Tibial nerve (tissue), 3 donors: ENCODE data around the gene OR51E2.

Source experiments
- POLR2A ChIP-seq, 2 donors: fragments of 450-650 bp; IDR thresholded peaks; one replicate each; pipeline ENCODE4 v1.6.1; 2017; ENCODE audit warnings: antibody characterized with exemption in 2 of 2, mild to moderate bottlenecking in 2 of 2, moderate library complexity in 2 of 2
- TF ChIP-seq, protein P1 (sequence below), 5 experiments: fragments of 200-600 bp in 3 of 5; fragments of 450-650 bp in 2 of 5; sonication (generic) in 3 of 5; IDR thresholded peaks; one replicate each; pipeline ENCODE4 v1.5.1; 2016 to 2019; ENCODE audit warnings: antibody characterized with exemption in 5 of 5, mild to moderate bottlenecking in 3 of 5, moderate library complexity in 2 of 5

DNA sequence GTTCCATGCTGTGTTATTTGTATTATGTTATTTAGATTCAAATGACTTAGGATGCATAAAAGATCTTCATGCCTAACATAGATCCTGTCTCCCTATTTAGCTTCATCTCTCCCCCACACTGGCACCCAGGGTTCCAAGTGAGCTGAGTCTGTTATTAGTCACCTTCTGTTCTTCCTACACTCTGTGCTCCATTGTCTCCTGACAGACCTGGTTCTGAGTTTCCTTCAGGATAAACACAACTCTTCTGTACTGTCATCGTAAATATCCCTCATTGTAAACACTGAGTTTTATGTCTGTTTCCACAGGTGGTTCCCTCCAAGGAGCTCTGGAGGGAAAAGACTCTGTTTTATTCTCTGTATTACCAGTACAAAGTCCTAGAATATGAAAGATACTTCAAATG, 15.6 kb upstream of the OR51E2 start:
- TF ChIP-seq, protein P1, sequence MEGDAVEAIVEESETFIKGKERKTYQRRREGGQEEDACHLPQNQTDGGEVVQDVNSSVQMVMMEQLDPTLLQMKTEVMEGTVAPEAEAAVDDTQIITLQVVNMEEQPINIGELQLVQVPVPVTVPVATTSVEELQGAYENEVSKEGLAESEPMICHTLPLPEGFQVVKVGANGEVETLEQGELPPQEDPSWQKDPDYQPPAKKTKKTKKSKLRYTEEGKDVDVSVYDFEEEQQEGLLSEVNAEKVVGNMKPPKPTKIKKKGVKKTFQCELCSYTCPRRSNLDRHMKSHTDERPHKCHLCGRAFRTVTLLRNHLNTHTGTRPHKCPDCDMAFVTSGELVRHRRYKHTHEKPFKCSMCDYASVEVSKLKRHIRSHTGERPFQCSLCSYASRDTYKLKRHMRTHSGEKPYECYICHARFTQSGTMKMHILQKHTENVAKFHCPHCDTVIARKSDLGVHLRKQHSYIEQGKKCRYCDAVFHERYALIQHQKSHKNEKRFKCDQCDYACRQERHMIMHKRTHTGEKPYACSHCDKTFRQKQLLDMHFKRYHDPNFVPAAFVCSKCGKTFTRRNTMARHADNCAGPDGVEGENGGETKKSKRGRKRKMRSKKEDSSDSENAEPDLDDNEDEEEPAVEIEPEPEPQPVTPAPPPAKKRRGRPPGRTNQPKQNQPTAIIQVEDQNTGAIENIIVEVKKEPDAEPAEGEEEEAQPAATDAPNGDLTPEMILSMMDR (IDR thresholded peaks at IDR 0.05), result no peak
- TF ChIP-seq POLR2A (IDR thresholded peaks at IDR 0.05), result no peak
